SK-N-SH (cell line): ENCODE results near the gene EIF2D.

ENCODE experiments used
- CHD2 ChIP-seq: fragments of 150-350 bp; IDR thresholded peaks from 2 replicates; pipeline ENCODE4 v1.6.1; 2018; ENCODE audit warnings: low read length; ENCODE audit not compliant: partially characterized antibody
- CTCF ChIP-seq: fragments of 200-600 bp; sonication (generic); IDR thresholded peaks from 2 replicates; pipeline ENCODE4 v1.6.1; 2017; ENCODE audit warnings: antibody characterized with exemption, mild to moderate bottlenecking, moderate library complexity
- ELF1 ChIP-seq: IDR thresholded peaks from 2 replicates; pipeline ENCODE4 v1.4.0; 2012
- EP300 ChIP-seq, 2 experiments: IDR thresholded peaks; 2 replicates each; pipeline versions ENCODE4 v1.4.0 to v1.6.1; 2012; ENCODE audit warnings: borderline replicate concordance in 1 of 2, low read depth in 1 of 2, low read length in 1 of 2
- MAX ChIP-seq: IDR thresholded peaks from 2 replicates; pipeline ENCODE4 v1.4.0; 2012; ENCODE audit warnings: low read depth
- PBX3 ChIP-seq: IDR thresholded peaks from 2 replicates; pipeline ENCODE4; 2012
- POLR2AphosphoS5 ChIP-seq: IDR thresholded peaks from 2 replicates; pipeline ENCODE4 v1.6.1; 2012; ENCODE audit warnings: low read depth, low read length
- REST ChIP-seq: IDR thresholded peaks from 2 replicates; pipeline ENCODE4 v1.6.1; 2012; ENCODE audit warnings: mild to moderate bottlenecking, low read depth, low read length, moderate library complexity
- SMC3 ChIP-seq: IDR thresholded peaks from 2 replicates; pipeline ENCODE4 v1.6.1; 2012; ENCODE audit warnings: low read depth, low read length, improper control_type of control experiment
- USF1 ChIP-seq: IDR thresholded peaks from 2 replicates; pipeline ENCODE4 v1.4.0; 2012; ENCODE audit warnings: low read depth, borderline replicate concordance
- USF2 ChIP-seq: fragments of 150-350 bp; IDR thresholded peaks from 2 replicates; pipeline ENCODE4 v1.6.1; 2017; ENCODE audit warnings: antibody characterized with exemption, low read length, low read depth, borderline replicate concordance

- TF ChIP-seq USF2 (no peak), CHD2 (no peak), ELF1 (no peak), USF1 (0 out of 2 replicates have a peak, but pooled peaks have one; percentile 13), EP300 (IDR thresholded peaks at IDR 0.05; ENCODE audit: borderline replicate concordance in 1 of 2, low read depth in 1 of 2, low read length in 1 of 2) (no peak), MAX (peak; percentile 96), CTCF (peak; percentile 86), PBX3 (no peak), SMC3 (peak; percentile 78), POLR2AphosphoS5 (no peak), REST (no peak)
These were observed 67.6 kb downstream of the EIF2D start for GRCh38 chr1:206544562-206545257.
